ENCODE results near the gene SEMA4C. TPM values are rescaled to one million over a fixed set of nuclear protein-coding genes. Genes with fewer than 3 reads are reported as not detected.

Gene SEMA4C
- total and polyA plus RNA-seq, 12 donors: 14.1 to 43.8 (median 24.1) TPM

GRCh38 chr2:96872591-96873349, 2.9 kb upstream of the SEMA4C start:
- Histone ChIP-seq H3K36me3 (peaks cover 0 to 4% (median 0%) of the 10 kb centered on the region in 9 donors), H3K9me3 (no peaks in the 10 kb centered on the region), H3K27me3 (peaks cover 0 to 54% (median 0%) of the 10 kb centered on the region in 7 donors), H3K4me3 (peak overlapping the region in 5 of 10 donors; percentile 18 to 38 (median 27)), H3K27ac (peak overlapping the region; percentile 62 to 100 (median 84)), H3K4me1 (peaks cover 2 to 67% (median 58%) of the 10 kb centered on the region in 9 donors)
- WGBS, 2 donors: 66 to 78% methylated on average over 14 of the region's 14 CpGs
- no peak for ATAC-seq
- intact Hi-C loops (cut with DNase I): loop anchor here in 3 of 10 donors (5.0 kb wide), 3 partner anchors 35 to 80 kb away; no protein-coding TSS in a partner anchor
- DNase-seq: no peak
- no peak for TF ChIP-seq CTCF (IDR thresholded peaks at IDR 0.05)

GRCh38 chr2:96870626-96871255, 861 bp upstream of the SEMA4C start:
- peak overlapping the region; percentile 87 to 100 (median 100) for H3K27ac ChIP-seq
- H3K36me3 ChIP-seq: peaks cover 0 to 25% (median 12%) of the 10 kb centered on the region in 9 donors
- intact Hi-C loops (cut with DNase I): loop anchor here in 3 of 10 donors (5.0 kb wide), 3 partner anchors 37 to 82 kb away; no protein-coding TSS in a partner anchor
- WGBS, 2 donors: 34 to 48% methylated on average over 13 of the region's 13 CpGs
- H3K9me3 ChIP-seq: no peaks in the 10 kb centered on the region
- H3K27me3 ChIP-seq: peaks cover 0 to 60% (median 0%) of the 10 kb centered on the region in 7 donors
- ATAC-seq (no peak), DNase-seq (peak in 1 of 2 donors; percentile 53)
- TF ChIP-seq CTCF (IDR thresholded peaks at IDR 0.05): no peak
- H3K4me1 ChIP-seq: peaks cover 16 to 82% (median 77%) of the 10 kb centered on the region in 9 donors
- H3K4me3 ChIP-seq: peak overlapping the region; percentile 72 to 100 (median 98)

- Histone ChIP-seq H3K27ac (peak overlapping the region; percentile 87 to 100 (median 100)), H3K27me3 (peaks cover 0 to 59% (median 0%) of the 10 kb centered on the region in 7 donors), H3K4me3 (peak overlapping the region; percentile 72 to 100 (median 98)), H3K4me1 (peaks cover 16 to 82% (median 73%) of the 10 kb centered on the region in 9 donors), H3K9me3 (no peaks in the 10 kb centered on the region), H3K36me3 (peaks cover 3 to 39% (median 24%) of the 10 kb centered on the region in 9 donors)
- 1% methylated on average over 61 to 64 of the region's 64 CpGs for WGBS, 2 donors
- peak; percentile 22 to 74 (median 48) for ATAC-seq
- intact Hi-C loops (cut with DNase I): loop anchor here in 5 of 10 donors (1.0 to 5.0 kb wide), 5 partner anchors 37 to 47 kb away; no protein-coding TSS in a partner anchor
- DNase-seq: peak; percentile 87 to 90
- no peak for TF ChIP-seq CTCF (IDR thresholded peaks at IDR 0.05)
These were observed 529 bp downstream of the SEMA4C start for GRCh38 chr2:96869281-96869821.
